ENCODE results near the gene FXYD6. TPM values are rescaled to one million over a fixed set of nuclear protein-coding genes. Genes with fewer than 3 reads are reported as not detected.

Gene FXYD6
- polyA plus RNA-seq, 2 of the 4 experiments (the other 2 are of a cell fraction): 0.26 to 0.49 TPM

DNA sequence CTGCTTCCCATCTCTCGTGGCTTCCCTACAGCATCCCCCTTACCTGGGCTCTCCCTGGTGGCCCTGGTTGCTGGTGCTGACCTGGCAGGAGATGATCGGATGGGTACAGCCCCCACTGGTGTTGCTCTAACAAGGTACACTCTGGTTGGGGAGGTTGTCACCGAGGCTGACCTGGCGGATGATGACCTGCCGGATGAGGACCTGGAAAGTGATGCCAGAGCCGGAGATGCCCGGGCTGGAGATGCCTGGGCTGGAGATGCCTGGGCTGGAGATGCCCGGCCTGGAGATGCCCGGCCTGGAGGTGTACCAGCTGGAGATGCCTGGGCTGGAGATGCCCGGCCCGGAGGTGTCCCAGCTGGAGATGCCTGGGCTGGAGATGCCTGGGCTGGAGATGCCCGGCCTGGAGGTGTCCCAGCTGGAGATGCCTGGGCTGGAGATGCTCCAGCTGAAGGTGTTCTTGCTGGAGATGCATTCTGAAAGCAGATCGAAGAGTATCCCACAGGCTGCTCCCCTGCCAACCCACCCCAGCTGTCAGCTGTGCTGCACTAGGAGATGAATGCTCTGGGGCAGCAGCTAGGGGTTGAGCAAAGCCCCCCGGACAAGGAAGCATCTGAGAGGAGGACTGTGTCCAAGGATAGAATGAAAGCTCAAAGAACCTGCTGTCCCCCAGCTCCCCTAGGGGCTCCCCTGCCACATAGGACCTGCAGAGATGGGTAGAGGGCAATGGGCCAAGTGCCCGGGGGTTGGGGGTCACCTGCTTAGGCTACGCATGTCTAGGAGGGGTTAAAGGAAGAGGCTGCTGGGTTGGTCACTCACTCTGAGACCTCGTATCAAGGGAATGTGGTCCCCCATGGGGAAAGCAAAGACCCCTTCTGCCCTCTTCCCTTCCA is 42.2 kb upstream of the FXYD6 start:
- no peak for DNase-seq (ENCODE audit: low read depth in 1 of 2, low spot score in 1 of 2)
- H3K27ac ChIP-seq: no peak overlapping the region
- H3K4me2 ChIP-seq: no peak overlapping the region
- POLR2A ChIA-PET: no interaction called here
- no peaks in the 10 kb centered on the region for H3K9me3 ChIP-seq
- 37% methylated on average over 5 of the region's 17 CpGs for WGBS (ENCODE audit: missing lambda C conversion rate)
- no peak overlapping the region for H3K4me3 ChIP-seq
- TF ChIP-seq POLR2A (IDR thresholded peaks at IDR 0.05; ENCODE audit: low read length) (no peak), CHD2 (IDR thresholded peaks at IDR 0.05; ENCODE audit: low read length, partially characterized antibody) (no peak), ZSCAN20 (CRISPR knock-in tag; IDR thresholded peaks at IDR 0.05) (no peak), KDM5A (IDR thresholded peaks at IDR 0.05) (no peak), PHF8 (IDR thresholded peaks at IDR 0.05; ENCODE audit: borderline replicate concordance, low read depth) (no peak), NFE2L2 (conservative IDR thresholded peaks at IDR 0.05; ENCODE audit: low read length) (no peak), ESRRA (IDR thresholded peaks at IDR 0.05; ENCODE audit: borderline replicate concordance, low read length) (no peak), RCOR1 (IDR thresholded peaks at IDR 0.05; ENCODE audit: low read depth, low read length) (no peak), POLR2AphosphoS2 (conservative IDR thresholded peaks at IDR 0.05; ENCODE audit: low read length) (no peak)
- TF ChIP-seq, protein P1, sequence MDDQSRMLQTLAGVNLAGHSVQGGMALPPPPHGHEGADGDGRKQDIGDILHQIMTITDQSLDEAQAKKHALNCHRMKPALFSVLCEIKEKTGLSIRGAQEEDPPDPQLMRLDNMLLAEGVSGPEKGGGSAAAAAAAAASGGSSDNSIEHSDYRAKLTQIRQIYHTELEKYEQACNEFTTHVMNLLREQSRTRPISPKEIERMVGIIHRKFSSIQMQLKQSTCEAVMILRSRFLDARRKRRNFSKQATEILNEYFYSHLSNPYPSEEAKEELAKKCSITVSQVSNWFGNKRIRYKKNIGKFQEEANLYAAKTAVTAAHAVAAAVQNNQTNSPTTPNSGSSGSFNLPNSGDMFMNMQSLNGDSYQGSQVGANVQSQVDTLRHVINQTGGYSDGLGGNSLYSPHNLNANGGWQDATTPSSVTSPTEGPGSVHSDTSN (IDR thresholded peaks at IDR 0.05): no peak
- TF ChIP-seq, protein P2, sequence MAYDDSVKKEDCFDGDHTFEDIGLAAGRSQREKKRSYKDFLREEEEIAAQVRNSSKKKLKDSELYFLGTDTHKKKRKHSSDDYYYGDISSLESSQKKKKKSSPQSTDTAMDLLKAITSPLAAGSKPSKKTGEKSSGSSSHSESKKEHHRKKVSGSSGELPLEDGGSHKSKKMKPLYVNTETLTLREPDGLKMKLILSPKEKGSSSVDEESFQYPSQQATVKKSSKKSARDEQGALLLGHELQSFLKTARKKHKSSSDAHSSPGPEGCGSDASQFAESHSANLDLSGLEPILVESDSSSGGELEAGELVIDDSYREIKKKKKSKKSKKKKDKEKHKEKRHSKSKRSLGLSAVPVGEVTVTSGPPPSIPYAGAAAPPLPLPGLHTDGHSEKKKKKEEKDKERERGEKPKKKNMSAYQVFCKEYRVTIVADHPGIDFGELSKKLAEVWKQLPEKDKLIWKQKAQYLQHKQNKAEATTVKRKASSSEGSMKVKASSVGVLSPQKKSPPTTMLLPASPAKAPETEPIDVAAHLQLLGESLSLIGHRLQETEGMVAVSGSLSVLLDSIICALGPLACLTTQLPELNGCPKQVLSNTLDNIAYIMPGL (CRISPR knock-in tag; IDR thresholded peaks at IDR 0.05; ENCODE audit: borderline replicate concordance): no peak
- no peak for FAIRE-seq
- no peaks in the 10 kb centered on the region for H3K4me1 ChIP-seq
- no peak for ATAC-seq
- CTCF ChIA-PET: interaction anchor here (0.8 to 3.2 kb wide), 3 partner anchors 9 to 135 kb away, joined by 3 to 10 read pairs (median 3); no protein-coding TSS in a partner anchor

DNA sequence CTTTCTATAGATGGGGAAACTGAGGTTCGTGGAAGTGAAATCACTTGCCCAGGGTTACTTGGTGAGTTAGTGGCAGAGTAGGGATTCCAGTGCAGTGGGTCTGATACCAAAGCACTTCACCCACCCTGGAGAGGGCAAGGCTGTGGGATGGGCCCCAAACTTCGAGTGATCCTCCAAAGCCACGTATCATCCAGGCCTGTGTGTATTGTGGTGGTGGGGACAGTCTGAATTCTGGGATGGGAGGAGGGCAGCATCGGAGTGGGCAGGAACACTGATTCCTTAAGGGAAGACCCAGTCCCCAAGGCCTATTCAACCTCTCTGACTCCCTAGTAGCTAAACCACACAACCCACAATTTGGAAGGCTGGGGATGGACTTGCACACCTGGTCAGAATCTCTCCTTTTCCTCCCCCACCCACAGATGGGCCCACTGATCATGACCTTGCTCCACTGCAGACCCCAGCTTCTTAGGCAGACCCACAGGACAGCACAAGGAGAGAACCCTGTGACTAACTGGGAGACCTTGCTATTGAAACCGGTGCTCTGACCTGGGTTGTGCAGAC is 41.2 kb upstream of the FXYD6 start:
- ChIA-PET POLR2A (no interaction called here), CTCF (no interaction called here)
- 44% methylated on average over 3 of the region's 5 CpGs for WGBS (ENCODE audit: missing lambda C conversion rate)
- Histone ChIP-seq H3K9me3 (no peaks in the 10 kb centered on the region), H3K4me2 (no peak overlapping the region), H3K4me1 (no peaks in the 10 kb centered on the region), H3K27ac (no peak overlapping the region), H3K4me3 (no peak overlapping the region)
- TF ChIP-seq NPAS2 (CRISPR knock-in tag; IDR thresholded peaks at IDR 0.05; ENCODE audit: borderline replicate concordance) (no peak), FOXS1 (CRISPR knock-in tag; IDR thresholded peaks at IDR 0.05) (no peak), TFCP2L1 (CRISPR knock-in tag; IDR thresholded peaks at IDR 0.05) (no peak)
- ATAC-seq (no peak), FAIRE-seq (no peak), DNase-seq (ENCODE audit: low read depth in 1 of 2, low spot score in 1 of 2) (no peak)

DNA sequence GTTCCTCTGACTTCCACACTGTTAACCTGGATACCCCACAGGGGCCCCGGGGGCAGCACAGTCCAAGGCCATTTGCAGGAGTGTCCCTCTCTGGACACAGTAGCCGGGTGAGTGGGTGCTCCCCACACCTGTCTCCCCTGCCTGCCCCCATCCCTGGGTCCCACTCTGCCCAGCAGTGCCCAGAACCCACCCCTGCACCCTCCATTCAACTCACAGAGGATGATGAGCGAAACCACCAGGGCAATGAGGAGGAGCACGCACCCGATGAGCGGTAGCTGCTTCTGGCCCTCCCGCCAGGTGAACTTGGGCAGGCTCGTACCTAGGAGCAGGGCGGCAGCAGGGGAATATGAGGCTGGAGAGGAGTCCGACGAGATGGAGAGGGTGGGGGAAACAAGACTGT is 40.5 kb upstream of the FXYD6 start:
- ChIA-PET POLR2A (no interaction called here), CTCF (no interaction called here)
- no peak overlapping the region for H3K27ac ChIP-seq
- WGBS (ENCODE audit: missing lambda C conversion rate): 81% methylated on average over 9 of the region's 11 CpGs
- DNase-seq (ENCODE audit: low read depth in 1 of 2, low spot score in 1 of 2) (no peak), ATAC-seq (no peak), FAIRE-seq (no peak)
- no peaks in the 10 kb centered on the region for H3K4me1 ChIP-seq
- no peaks in the 10 kb centered on the region for H3K9me3 ChIP-seq
- TF ChIP-seq TP53 (CRISPR knock-in tag; IDR thresholded peaks at IDR 0.05): no peak
- TF ChIP-seq NR3C1 (IDR thresholded peaks at IDR 0.05): no peak
- no peak for TF ChIP-seq SMC3 (IDR thresholded peaks at IDR 0.05)
- TF ChIP-seq RNF2 (IDR thresholded peaks at IDR 0.05; ENCODE audit: borderline replicate concordance, low read depth): no peak
- no peak for TF ChIP-seq HOXB13 (CRISPR knock-in tag; IDR thresholded peaks at IDR 0.05; ENCODE audit: low read depth)
- no peak for TF ChIP-seq MYC (IDR thresholded peaks at IDR 0.05; ENCODE audit: borderline replicate concordance, low read length)
- no peak for TF ChIP-seq CBX8 (IDR thresholded peaks at IDR 0.05)
- no peak overlapping the region for H3K4me3 ChIP-seq
- H3K4me2 ChIP-seq: no peak overlapping the region
